BLaER1 (cell line): ENCODE measurements around the gene C19orf67.
"Not testable (repeated sequence)": the region's sequence is repeated elsewhere in the genome, so short reads cannot be mapped to it uniquely, and the experiment has no call there.

Source experiments
- H3K27ac ChIP-seq: shearing (Covaris generic); formaldehyde crosslinking; 2 replicates; pipeline ENCODE4 v1.8.1; 2022
- H3K27me3 ChIP-seq: shearing (Covaris generic); formaldehyde crosslinking; 2 replicates; pipeline ENCODE4 v1.8.1; 2022
- H3K36me3 ChIP-seq: shearing (Covaris generic); formaldehyde crosslinking; 2 replicates; pipeline ENCODE4 v1.8.1; 2022
- H3K4me1 ChIP-seq: shearing (Covaris generic); formaldehyde crosslinking; 2 replicates; pipeline ENCODE4 v1.8.1; 2022
- H3K4me2 ChIP-seq: shearing (Covaris generic); formaldehyde crosslinking; 2 replicates; pipeline ENCODE4 v1.8.1; 2022
- H3K4me3 ChIP-seq: shearing (Covaris generic); formaldehyde crosslinking; 2 replicates; pipeline ENCODE4 v1.8.1; 2022
- H3K9ac ChIP-seq: shearing (Covaris generic); formaldehyde crosslinking; 2 replicates; pipeline ENCODE4 v1.8.1; 2022
- H3K9me3 ChIP-seq: shearing (Covaris generic); formaldehyde crosslinking; 2 replicates; pipeline ENCODE4 v1.8.1; 2022
- H4K20me1 ChIP-seq: shearing (Covaris generic); formaldehyde crosslinking; 2 replicates; pipeline ENCODE4 v1.8.1; 2022
- Cebpa-rat ChIP-seq: shearing (Covaris generic); IDR thresholded peaks from 2 replicates; pipeline ENCODE4 v1.8.1; 2022

The C19orf67 gene

GRCh38 chr19:14053032-14053431 is 32.6 kb downstream of the C19orf67 start:
- peaks cover 30% of the 10 kb centered on the region for H3K27me3 ChIP-seq

GRCh38 chr19:14052470-14052869 is 33.1 kb downstream of the C19orf67 start:
- peaks cover 34% of the 10 kb centered on the region for H3K36me3 ChIP-seq
- H3K4me1 ChIP-seq, result peaks cover 1% of the 10 kb centered on the region; the same call in 1 of the 2 replicates
- no peak for TF ChIP-seq Cebpa-rat
- H3K4me3 ChIP-seq, result no peak overlapping the region
- H3K4me2 ChIP-seq, result no peak overlapping the region
- peaks cover 25% of the 10 kb centered on the region for H3K27me3 ChIP-seq
- H3K27ac ChIP-seq, result no peak overlapping the region
- H4K20me1 ChIP-seq, result no peaks in the 10 kb centered on the region
- H3K9me3 ChIP-seq, result peaks cover 5% of the 10 kb centered on the region
- H3K9ac ChIP-seq, result no peak overlapping the region

More at GRCh38 chr19:14053032-14053431, 32.6 kb downstream of the C19orf67 start:
- Histone ChIP-seq H3K4me1 (peaks cover 4% of the 10 kb centered on the region), H4K20me1 (no peaks in the 10 kb centered on the region), H3K4me2 (no peak overlapping the region), H3K27ac (no peak overlapping the region), H3K4me3 (no peak overlapping the region), H3K9me3 (peaks cover 5% of the 10 kb centered on the region), H3K36me3 (peaks cover 31% of the 10 kb centered on the region), H3K9ac (no peak overlapping the region)
- TF ChIP-seq Cebpa-rat, result no peak

- no peak overlapping the region for H3K4me2 ChIP-seq
- TF ChIP-seq Cebpa-rat, result no peak
- H3K9me3 ChIP-seq, result peaks cover 5% of the 10 kb centered on the region
- no peak overlapping the region for H3K9ac ChIP-seq
- H3K4me3 ChIP-seq, result no peak overlapping the region
- H3K27me3 ChIP-seq, result peaks cover 21% of the 10 kb centered on the region
- peaks cover 6% of the 10 kb centered on the region for H3K4me1 ChIP-seq
- H3K36me3 ChIP-seq, result peaks cover 34% of the 10 kb centered on the region
- no peak overlapping the region for H3K27ac ChIP-seq
- H4K20me1 ChIP-seq, result no peaks in the 10 kb centered on the region
Measured at GRCh38 chr19:14051980-14052379, 33.6 kb downstream of the C19orf67 start.

- not testable (repeated sequence) for H3K9ac ChIP-seq, H3K4me3 ChIP-seq, H3K9me3 ChIP-seq, H4K20me1 ChIP-seq, H3K4me2 ChIP-seq, H3K27ac ChIP-seq
- H3K36me3 ChIP-seq, result peaks cover 34% of the 10 kb centered on the region
- peaks cover 16% of the 10 kb centered on the region for H3K4me1 ChIP-seq
- peaks cover 10% of the 10 kb centered on the region for H3K27me3 ChIP-seq
Measured at GRCh38 chr19:14050961-14051360, 34.6 kb downstream of the C19orf67 start.

- Histone ChIP-seq H3K9me3 (peaks cover 5% of the 10 kb centered on the region), H3K36me3 (peaks cover 34% of the 10 kb centered on the region), H3K4me1 (peaks cover 21% of the 10 kb centered on the region), H3K9ac (no peak overlapping the region), H3K27me3 (peaks cover 9% of the 10 kb centered on the region; the same call in 1 of the 2 replicates), H3K4me3 (no peak overlapping the region), H3K4me2 (no peak overlapping the region), H4K20me1 (no peaks in the 10 kb centered on the region), H3K27ac (no peak overlapping the region)
- TF ChIP-seq Cebpa-rat, result no peak
Measured at GRCh38 chr19:14050512-14050911, 35.1 kb downstream of the C19orf67 start.

GRCh38 chr19:14048443-14049153 is 37.0 kb downstream of the C19orf67 start:
- H3K27me3 ChIP-seq, result no peaks in the 10 kb centered on the region
- H3K36me3 ChIP-seq, result peaks cover 34% of the 10 kb centered on the region
- H3K4me3 ChIP-seq, result no peak overlapping the region
- H3K4me2 ChIP-seq, result no peak overlapping the region
- H3K4me1 ChIP-seq, result peaks cover 25% of the 10 kb centered on the region
- peaks cover 5% of the 10 kb centered on the region for H3K9me3 ChIP-seq
- H3K27ac ChIP-seq, result no peak overlapping the region
- no peaks in the 10 kb centered on the region for H4K20me1 ChIP-seq
- TF ChIP-seq Cebpa-rat, result no peak
- H3K9ac ChIP-seq, result no peak overlapping the region

GRCh38 chr19:14047866-14048265 is 37.7 kb downstream of the C19orf67 start:
- not testable (repeated sequence) for H4K20me1 ChIP-seq, H3K4me3 ChIP-seq, H3K27ac ChIP-seq, H3K27me3 ChIP-seq, H3K4me2 ChIP-seq, H3K9ac ChIP-seq, H3K9me3 ChIP-seq
- Histone ChIP-seq H3K4me1 (peaks cover 29% of the 10 kb centered on the region), H3K36me3 (peaks cover 34% of the 10 kb centered on the region)

- H3K27ac ChIP-seq, H3K27me3 ChIP-seq, H4K20me1 ChIP-seq, H3K36me3 ChIP-seq, H3K4me3 ChIP-seq, H3K9me3 ChIP-seq, H3K4me2 ChIP-seq, H3K9ac ChIP-seq: not testable (repeated sequence)
- H3K4me1 ChIP-seq, result peaks cover 31% of the 10 kb centered on the region
Measured at GRCh38 chr19:14042659-14043608, 42.6 kb downstream of the C19orf67 start.

- no peak for TF ChIP-seq Cebpa-rat
- Histone ChIP-seq H3K4me2 (no peak overlapping the region), H3K27ac (no peak overlapping the region), H3K4me3 (no peak overlapping the region), H3K9ac (no peak overlapping the region), H3K36me3 (no peaks in the 10 kb centered on the region), H3K27me3 (no peaks in the 10 kb centered on the region), H4K20me1 (no peaks in the 10 kb centered on the region), H3K9me3 (no peaks in the 10 kb centered on the region), H3K4me1 (0 out of 2 replicates have a peak, but pooled peaks cover 6% of the 10 kb centered on the region)
Measured at GRCh38 chr19:14039181-14039580, 46.4 kb downstream of the C19orf67 start.

GRCh38 chr19:14035706-14036105 is 49.9 kb downstream of the C19orf67 start:
- no peak for TF ChIP-seq Cebpa-rat
- no peak overlapping the region for H3K4me3 ChIP-seq
- peaks cover 15% of the 10 kb centered on the region for H3K4me1 ChIP-seq
- H4K20me1 ChIP-seq, result no peaks in the 10 kb centered on the region
- H3K27me3 ChIP-seq, result no peaks in the 10 kb centered on the region
- H3K9me3 ChIP-seq, result no peaks in the 10 kb centered on the region
- H3K4me2 ChIP-seq, result no peak overlapping the region
- H3K36me3 ChIP-seq, result no peaks in the 10 kb centered on the region
- H3K9ac ChIP-seq, result no peak overlapping the region
- H3K27ac ChIP-seq, result no peak overlapping the region

- H3K4me3 ChIP-seq, H3K4me2 ChIP-seq, H4K20me1 ChIP-seq, H3K9me3 ChIP-seq, H3K9ac ChIP-seq, H3K27ac ChIP-seq, H3K36me3 ChIP-seq, H3K27me3 ChIP-seq: not testable (repeated sequence)
- peaks cover 15% of the 10 kb centered on the region for H3K4me1 ChIP-seq
Measured at GRCh38 chr19:14035159-14035558, 50.4 kb downstream of the C19orf67 start.
